Adrenal gland (tissue), 12 donors: ENCODE data around the gene CFAP65. TPM values are rescaled to one million over a fixed set of nuclear protein-coding genes. Genes with fewer than 3 reads are reported as not detected.

Experiments
- DNase-seq, 7 donors: peaks; one replicate each; pipeline ENCODE4 v3.0.0-alpha.2; 2019 to 2020
- H3K27ac ChIP-seq, 5 donors: fragments of 200-600 bp; sonication (generic) in 4 of 5; 1 replicate in 3 of 5; 2 replicates in 2 of 5; pipeline versions ENCODE4 v1.5.1 to v1.8.0; 2016 to 2020; ENCODE audit warnings: mild to moderate bottlenecking in 1 of 5
- H3K27me3 ChIP-seq: fragments of 200-600 bp; 2 replicates; pipeline ENCODE4 v1.8.0; 2021
- H3K36me3 ChIP-seq, 2 donors: fragments of 200-600 bp; replicated peaks in 1 of 2; 1 replicate in 1 of 2; 2 replicates in 1 of 2; pipeline versions ENCODE4 v1.5.1 to v1.8.0; 2018 to 2022
- H3K4me1 ChIP-seq, 2 donors: fragments of 200-600 bp; replicated peaks in 1 of 2; 1 replicate in 1 of 2; 2 replicates in 1 of 2; pipeline versions ENCODE4 v1.5.1 to v1.8.0; 2018 to 2021
- H3K4me3 ChIP-seq, 4 donors: fragments of 200-600 bp; sonication (generic) in 3 of 4; one replicate each; pipeline ENCODE4 v1.5.1; 2016 to 2018
- H3K9me3 ChIP-seq, 3 donors: fragments of 200-600 bp; sonication (generic) in 1 of 3; replicated peaks in 1 of 3; 1 replicate in 2 of 3; 2 replicates in 1 of 3; pipeline versions ENCODE4 v1.5.1 to v1.8.0; 2016 to 2021
- CTCF ChIP-seq, 6 experiments: fragments of 450-650 bp in 4 of 6; fragments of 200-600 bp in 2 of 6; sonication (generic) in 1 of 6; IDR thresholded peaks; 1 replicate in 5 of 6; 2 replicates in 1 of 6; pipeline versions ENCODE4 v1.5.1 to v1.8.0; 2016 to 2021; ENCODE audit warnings: antibody characterized with exemption in 6 of 6, mild to moderate bottlenecking in 2 of 6, moderate library complexity in 1 of 6
- POLR2A ChIP-seq, 2 donors: fragments of 450-650 bp; IDR thresholded peaks; one replicate each; pipeline ENCODE4 v1.6.1; 2017; ENCODE audit warnings: antibody characterized with exemption in 2 of 2, mild to moderate bottlenecking in 2 of 2, moderate library complexity in 1 of 2
- WGBS, 4 donors: extraction: QIAGEN DNeasy Blood & Tissue Kit in 2 of 4; methylation state at CpG; one replicate each; pipeline versions ENCODE4 v1.1.5 to v1.1.7; 2013 to 2017; 5-methylcytosine and 5-hydroxymethylcytosine counted together
- intact Hi-C, 2 donors: fragments of 100-400 bp; cut with DNase I; formaldehyde crosslinking; loops; one replicate each; pipeline versions ENCODE4 v1.14.1 to v1.15.0; 2022 to 2023
- polyA plus RNA-seq, 3 donors: library from polyadenylated mRNA; stranded (reverse); fragments of 200-250 nt in 2 of 3; fragments of 350-450 nt in 1 of 3; fragmentation: Illumina TruSeq in 1 of 3; extraction: RNeasy Lipid Tissue Mini Kit (QIAGEN cat#74804) in 1 of 3; gene quantifications; one replicate each; pipeline ENCODE4 v1.2.3, GENCODE V29; 2013 to 2014
- total RNA-seq, 9 donors: library from RNA; depleted of rRNA in 4 of 9; stranded (reverse); fragments of >200 nt in 4 of 9; fragments of 120-200 nt in 1 of 9; fragmentation: NEBNext Ultra II Directional in 1 of 9; extraction: Animal tissue kit (Norgen Biotek cat#: 25700) in 1 of 9; gene quantifications; one replicate each; pipeline versions ENCODE4 v1.1.0 to v1.2.4, GENCODE V29; 2013 to 2023
- donor health status: healthy with polysubstance abuse.
- donor health status: Bipolar disorder and iron deficiency.
- donor health status: DM: yes; HTN: yes; CAD: no.
- donor health status: DM: no; HTN: no; CAD: no.
- donor health status: DM: no; HTN: no; CAD: no.
- donor health status: DM: yes; HTN: yes; CAD: no.

The CFAP65 gene
- total and polyA plus RNA-seq, 12 donors = 0.04 to 0.16 (median 0.06) TPM; not detected in 7

GRCh38 chr2:219001577-219002394 is 39.5 kb downstream of the CFAP65 start:
- intact Hi-C loops = no loop called here
- peak in 5 of 7 donors; percentile 52 to 92 (median 75) for DNase-seq
- Histone ChIP-seq H3K27me3 (peaks cover 45% of the 10 kb centered on the region), H3K4me3 (peak overlapping the region in 1 of 4 donors; percentile 32), H3K9me3 (no peaks in the 10 kb centered on the region), H3K4me1 (peaks cover 13 to 20% of the 10 kb centered on the region in 2 donors), H3K27ac (peak overlapping the region in 1 of 5 donors; percentile 71), H3K36me3 (no peaks in the 10 kb centered on the region)
- 0 to 8% (median 3%) methylated on average over 4 to 70 of the region's 70 CpGs for WGBS, 4 donors
- TF ChIP-seq CTCF (IDR thresholded peaks at IDR 0.05) (no peak), POLR2A (IDR thresholded peaks at IDR 0.05) (peak; percentile 19 to 72)

- peak in 1 of 7 donors; percentile 55 for DNase-seq
- Histone ChIP-seq H3K27me3 (peaks cover 43% of the 10 kb centered on the region), H3K36me3 (no peaks in the 10 kb centered on the region), H3K4me3 (no peak overlapping the region), H3K27ac (peak overlapping the region in 1 of 5 donors; percentile 71), H3K4me1 (peaks cover 13 to 20% of the 10 kb centered on the region in 2 donors), H3K9me3 (no peaks in the 10 kb centered on the region)
- 35 to 74% (median 45%) methylated on average over 8 to 26 of the region's 26 CpGs for WGBS, 4 donors
- intact Hi-C loops = no loop called here
- TF ChIP-seq POLR2A (IDR thresholded peaks at IDR 0.05) (no peak), CTCF (IDR thresholded peaks at IDR 0.05) (no peak)
These were observed 40.2 kb downstream of the CFAP65 start for GRCh38 chr2:219001100-219001576.

- no peak for TF ChIP-seq CTCF (IDR thresholded peaks at IDR 0.05)
- TF ChIP-seq POLR2A (IDR thresholded peaks at IDR 0.05) = no peak
- Histone ChIP-seq H3K36me3 (no peaks in the 10 kb centered on the region), H3K27ac (peak overlapping the region in 1 of 5 donors; percentile 71), H3K27me3 (peaks cover 37% of the 10 kb centered on the region), H3K4me1 (peaks cover 13 to 20% of the 10 kb centered on the region in 2 donors), H3K9me3 (no peaks in the 10 kb centered on the region), H3K4me3 (no peak overlapping the region)
- intact Hi-C loops = no loop called here
- DNase-seq = peak in 1 of 7 donors; percentile 70
- WGBS, 4 donors = 40 to 58% (median 48%) methylated on average over 6 to 8 of the region's 8 CpGs
These were observed 40.8 kb downstream of the CFAP65 start for GRCh38 chr2:219000569-219000960.

- TF ChIP-seq POLR2A (IDR thresholded peaks at IDR 0.05) (no peak), CTCF (IDR thresholded peaks at IDR 0.05) (no peak)
- WGBS, 4 donors = 32 to 53% (median 47%) methylated on average over 4 to 9 of the region's 9 CpGs
- Histone ChIP-seq H3K4me3 (no peak overlapping the region), H3K4me1 (peaks cover 13 to 20% of the 10 kb centered on the region in 2 donors), H3K36me3 (no peaks in the 10 kb centered on the region), H3K27ac (peak overlapping the region in 1 of 5 donors; percentile 71), H3K27me3 (peaks cover 38% of the 10 kb centered on the region), H3K9me3 (no peaks in the 10 kb centered on the region)
- DNase-seq = peak in 2 of 7 donors; percentile 36 to 85
- intact Hi-C loops = loop anchor here in 1 of 2 donors (10.0 kb wide), 1 partner anchor 155 kb away; no protein-coding TSS in a partner anchor
These were observed 41.3 kb downstream of the CFAP65 start for GRCh38 chr2:218999881-219000568.
